AML-193 (cell line): ENCODE results near the gene PARL.

Experiments
- DNase-seq, 2 experiments: peaks; one replicate each; lab custom pipeline; 2025; lab: John Stamatoyannopoulos, UW

The PARL gene

GRCh38 chr3:183817639-183818038 lies 67.0 kb downstream of the PARL start:
- DNase-seq, result no peak

GRCh38 chr3:183816681-183817510 lies 67.8 kb downstream of the PARL start:
- no peak for DNase-seq

GRCh38 chr3:183815951-183816475 lies 68.7 kb downstream of the PARL start:
- DNase-seq, result no peak

GRCh38 chr3:183815563-183815940 lies 69.1 kb downstream of the PARL start:
- DNase-seq, result no peak

DNA sequence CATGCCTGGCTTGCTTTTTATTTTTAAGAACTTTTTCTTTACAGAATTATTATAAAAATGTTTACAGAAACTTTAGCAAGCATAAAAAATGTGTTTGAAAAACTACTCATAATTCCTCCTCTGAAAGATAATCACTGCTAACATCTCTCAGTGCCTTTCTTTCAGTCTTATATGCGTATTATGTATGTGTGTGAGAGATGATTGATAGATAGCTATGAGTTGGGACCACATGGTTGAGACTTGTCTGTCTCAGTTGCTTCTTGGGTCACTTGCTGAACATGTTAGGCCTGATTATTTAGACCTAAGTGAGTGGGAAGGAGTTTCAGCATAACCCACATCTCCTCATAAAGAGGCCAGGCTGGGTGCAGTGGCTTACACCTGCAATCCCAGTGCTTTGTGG lies 70.4 kb downstream of the PARL start:
- DNase-seq, result no peak

- DNase-seq, result no peak
Observed at GRCh38 chr3:183812761-183813445, 71.8 kb downstream of the PARL start.

- no peak for DNase-seq
Observed at GRCh38 chr3:183811638-183812037, 73.0 kb downstream of the PARL start.

GRCh38 chr3:183810643-183811594 lies 73.8 kb downstream of the PARL start:
- no peak for DNase-seq

GRCh38 chr3:183809270-183809669 lies 75.4 kb downstream of the PARL start:
- DNase-seq, result no peak

DNA sequence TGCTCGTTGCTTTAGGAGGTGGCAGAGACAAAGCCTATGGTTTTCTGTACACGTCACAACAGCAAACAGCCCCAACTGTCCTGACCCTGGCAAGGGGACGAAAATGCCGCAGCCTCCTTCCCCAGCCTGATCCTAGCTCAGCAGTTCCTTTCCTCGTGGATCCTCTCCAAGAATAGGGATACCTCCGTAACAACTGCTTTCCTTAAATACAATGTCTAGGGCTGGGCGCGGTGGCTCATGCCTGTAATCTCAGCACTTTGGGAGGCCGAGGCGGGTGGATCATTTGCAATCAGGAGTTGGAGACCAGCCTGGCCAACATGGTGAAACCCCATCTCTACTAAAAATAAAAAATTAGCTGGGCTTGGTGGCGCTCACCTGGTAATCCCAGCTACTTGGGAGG lies 76.3 kb downstream of the PARL start:
- no peak for DNase-seq

DNA sequence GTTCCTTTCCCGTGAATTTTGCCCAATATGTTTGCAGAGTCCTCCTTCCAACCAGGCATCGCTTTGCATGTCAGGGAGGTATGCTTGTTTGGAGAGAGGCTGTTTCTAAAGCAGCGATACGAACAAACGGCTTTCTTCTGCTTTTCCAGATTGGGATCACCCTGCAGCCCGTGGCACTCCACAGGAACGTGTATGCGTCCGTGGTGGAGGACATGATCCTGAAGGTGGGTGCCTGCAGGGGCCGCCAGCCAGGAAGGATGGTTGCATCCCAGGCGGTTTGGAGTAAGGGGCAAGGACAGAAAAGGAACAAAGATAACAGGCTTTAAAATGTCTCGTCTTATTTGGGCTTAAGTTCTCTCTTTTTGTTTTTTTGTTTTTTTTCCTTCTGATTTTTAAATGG lies 76.8 kb downstream of the PARL start:
- DNase-seq, result no peak

GRCh38 chr3:183807209-183807728 lies 77.4 kb downstream of the PARL start:
- no peak for DNase-seq

GRCh38 chr3:183802989-183803388 lies 81.7 kb downstream of the PARL start:
- no peak for DNase-seq

- DNase-seq, result no peak
Observed at GRCh38 chr3:183801601-183802000, 83.1 kb downstream of the PARL start.

GRCh38 chr3:183800243-183800863 lies 84.3 kb downstream of the PARL start:
- no peak for DNase-seq

- DNase-seq, result no peak
Observed at GRCh38 chr3:183799461-183799860, 85.2 kb downstream of the PARL start.

DNA sequence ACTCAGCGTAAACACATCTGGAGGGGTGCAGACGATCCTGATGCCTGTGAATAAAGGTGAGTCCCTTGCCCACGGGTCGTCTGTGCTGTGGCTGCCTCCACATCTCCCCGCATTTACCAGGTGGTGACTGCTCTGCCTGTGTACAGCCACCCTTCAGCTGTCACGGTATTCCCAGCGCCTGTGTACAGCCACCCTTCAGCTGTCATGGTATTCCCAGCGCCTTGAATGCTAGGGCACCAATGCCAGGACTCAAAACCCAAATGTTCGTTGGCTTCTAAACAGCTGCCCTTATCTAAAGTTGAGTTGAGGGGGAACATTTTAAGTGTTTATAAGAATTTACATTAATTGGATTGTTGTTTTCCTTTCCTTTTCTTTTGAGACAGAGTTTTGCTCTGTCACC lies 86.7 kb downstream of the PARL start:
- DNase-seq, result no peak

GRCh38 chr3:183796372-183796771 lies 88.3 kb downstream of the PARL start:
- DNase-seq, result no peak

DNA sequence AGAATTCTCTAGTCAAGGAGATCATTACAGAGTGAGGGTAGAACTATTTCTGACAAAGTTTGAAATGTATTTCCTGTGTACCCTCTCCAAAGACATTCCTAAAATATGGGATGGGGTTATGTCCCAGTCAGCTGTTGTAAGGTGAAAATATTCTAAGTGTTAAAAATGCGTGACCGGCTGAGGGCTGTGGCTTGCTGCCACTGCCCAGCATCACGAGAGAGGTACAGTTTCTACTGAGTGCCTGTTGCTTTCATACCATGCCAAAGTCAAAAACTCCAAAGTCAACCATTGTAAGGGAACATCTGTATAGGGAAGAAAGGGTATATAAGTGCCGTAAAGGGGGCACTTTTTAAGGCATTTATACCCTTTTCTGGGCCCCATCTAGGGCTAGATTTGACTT lies 90.2 kb downstream of the PARL start:
- no peak for DNase-seq

GRCh38 chr3:183792976-183793375 lies 91.7 kb downstream of the PARL start:
- no peak for DNase-seq

DNA sequence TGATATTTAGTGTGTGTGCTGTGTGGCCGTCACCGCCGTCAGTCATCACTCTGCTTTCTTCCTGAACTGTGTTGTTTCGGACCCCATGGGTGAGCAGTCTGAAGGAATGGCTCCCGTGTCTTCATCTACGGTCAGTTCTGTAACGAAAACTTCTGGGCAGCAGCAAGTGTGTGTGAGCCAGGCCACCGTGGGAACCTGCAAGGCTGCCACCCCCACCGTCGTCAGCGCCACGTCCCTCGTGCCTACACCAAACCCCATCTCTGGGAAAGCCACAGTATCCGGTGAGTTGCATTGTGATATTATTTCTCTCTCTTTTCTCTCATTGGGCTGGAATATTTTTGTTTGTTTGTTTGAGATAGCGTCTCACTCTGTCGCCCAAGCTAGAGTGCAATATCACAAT lies 94.0 kb downstream of the PARL start:
- DNase-seq, result no peak

GRCh38 chr3:183789826-183790225 lies 94.9 kb downstream of the PARL start:
- DNase-seq, result no peak
